H9 (cell line): ENCODE data around the gene SLC16A7. TPM values are rescaled to one million over a fixed set of nuclear protein-coding genes. Genes with fewer than 3 reads are reported as not detected.

Source experiments
- DNase-seq: peaks from one replicate; pipeline ENCODE4 v3.0.0-alpha.2; 2017
- H2AFZ ChIP-seq: one replicate; pipeline ENCODE4 v1.6.1; 2013; ENCODE audit warnings: mild to moderate bottlenecking, low read length, control low read depth, moderate library complexity
- H2AK5ac ChIP-seq: 2 replicates; pipeline ENCODE4 v1.6.1; 2013; ENCODE audit warnings: low read length, control low read depth, mixed read lengths; ENCODE audit not compliant: insufficient read length
- H2BK120ac ChIP-seq: one replicate; pipeline ENCODE4 v1.6.1; 2013; ENCODE audit warnings: low read depth, mild to moderate bottlenecking, low read length, control low read depth, inconsistent platforms; ENCODE audit not compliant: poor library complexity, severe bottlenecking
- H2BK12ac ChIP-seq: 2 replicates; pipeline ENCODE4 v1.6.1; 2013; ENCODE audit warnings: low read length, control low read depth, mixed read lengths, low read depth; ENCODE audit not compliant: insufficient read length
- H2BK15ac ChIP-seq: 2 replicates; pipeline ENCODE4 v1.6.1; 2013; ENCODE audit warnings: low read depth, low read length, control low read depth
- H2BK20ac ChIP-seq: one replicate; pipeline ENCODE4 v1.6.1; 2013; ENCODE audit warnings: low read depth, mild to moderate bottlenecking, low read length, control low read depth, inconsistent platforms; ENCODE audit not compliant: poor library complexity, severe bottlenecking
- H2BK5ac ChIP-seq: 2 replicates; pipeline ENCODE4 v1.6.1; 2013; ENCODE audit warnings: low read length, control low read depth, mixed read lengths; ENCODE audit not compliant: insufficient read length
- H3K14ac ChIP-seq: 2 replicates; pipeline ENCODE4 v1.6.1; 2013; ENCODE audit warnings: low read length, control low read depth; ENCODE audit not compliant: insufficient read depth
- H3K18ac ChIP-seq: 2 replicates; pipeline ENCODE4 v1.6.1; 2013; ENCODE audit warnings: low read depth, mild to moderate bottlenecking, mixed read lengths, low read length, control low read depth; ENCODE audit not compliant: insufficient read length
- H3K23ac ChIP-seq: 2 replicates; pipeline ENCODE4 v1.6.1; 2013; ENCODE audit warnings: low read length, control low read depth, mixed read lengths, low read depth; ENCODE audit not compliant: insufficient read length
- H3K23me2 ChIP-seq: 2 replicates; pipeline ENCODE4 v1.6.1; 2013; ENCODE audit warnings: low read depth, mild to moderate bottlenecking, mixed read lengths, low read length, control low read depth; ENCODE audit not compliant: insufficient read length, poor library complexity, severe bottlenecking
- H3K27ac ChIP-seq: 2 replicates; pipeline ENCODE4 v1.5.1; 2013; ENCODE audit warnings: low read length, control low read depth, mixed read lengths, low read depth; ENCODE audit not compliant: insufficient read length
- H3K27me3 ChIP-seq: 2 replicates; pipeline ENCODE4 v1.6.1; 2013; ENCODE audit warnings: low read length, control low read depth, inconsistent platforms; ENCODE audit not compliant: insufficient read depth
- H3K4ac ChIP-seq: 2 replicates; pipeline ENCODE4 v1.6.1; 2013; ENCODE audit warnings: low read depth, mild to moderate bottlenecking, control low read depth, inconsistent platforms, low read length, moderate library complexity
- H3K4me1 ChIP-seq: 2 replicates; pipeline ENCODE4 v1.6.1; 2013; ENCODE audit warnings: low read length, control low read depth, inconsistent platforms; ENCODE audit not compliant: insufficient read depth
- H3K4me2 ChIP-seq: 2 replicates; pipeline ENCODE4 v1.6.1; 2013; ENCODE audit warnings: low read length, control low read depth, mixed read lengths; ENCODE audit not compliant: insufficient read length, insufficient read depth
- H3K56ac ChIP-seq: 2 replicates; pipeline ENCODE4 v1.6.1; 2013; ENCODE audit warnings: low read depth, mild to moderate bottlenecking, mixed read lengths, low read length, control low read depth; ENCODE audit not compliant: insufficient read length
- H3K79me1 ChIP-seq: 2 replicates; pipeline ENCODE4 v1.6.1; 2013; ENCODE audit warnings: low read depth, mild to moderate bottlenecking, moderate library complexity, low read length, control low read depth, inconsistent platforms; ENCODE audit not compliant: insufficient read depth, poor library complexity, severe bottlenecking
- H3K79me2 ChIP-seq: 2 replicates; pipeline ENCODE4 v1.6.1; 2013; ENCODE audit warnings: low read length, control low read depth, inconsistent platforms; ENCODE audit not compliant: insufficient read depth
- H3K9ac ChIP-seq: 2 replicates; pipeline ENCODE4 v1.6.1; 2013; ENCODE audit warnings: low read length, control low read depth, mixed read lengths; ENCODE audit not compliant: insufficient read length; ENCODE audit errors: extremely low read depth
- H3K9me3 ChIP-seq: one replicate; pipeline ENCODE4 v1.6.1; 2013; ENCODE audit warnings: low read depth, low read length, inconsistent platforms; ENCODE audit not compliant: control insufficient read depth
- H3T11ph ChIP-seq: one replicate; pipeline ENCODE4 v1.6.1; 2013; ENCODE audit warnings: mild to moderate bottlenecking, low read length, control low read depth, inconsistent platforms
- H4K20me1 ChIP-seq: one replicate; pipeline ENCODE4 v1.6.1; 2013; ENCODE audit not compliant: control insufficient read depth, insufficient read length, insufficient read depth
- H4K5ac ChIP-seq: 2 replicates; pipeline ENCODE4 v1.6.1; 2013; ENCODE audit warnings: low read depth, mild to moderate bottlenecking, mixed read lengths, low read length, control low read depth; ENCODE audit not compliant: insufficient read length
- H4K8ac ChIP-seq: replicated peaks from 2 replicates; pipeline ENCODE4 v1.6.1; 2013; ENCODE audit warnings: low read length, control low read depth, mixed read lengths, low read depth; ENCODE audit not compliant: insufficient read length
- H4K91ac ChIP-seq: 2 replicates; pipeline ENCODE4 v1.6.1; 2013; ENCODE audit warnings: low read depth, mild to moderate bottlenecking, moderate library complexity, mixed read lengths, low read length, control low read depth; ENCODE audit not compliant: insufficient read length
- H3K27ac Mint-ChIP-seq, 3 experiments: 2 replicates in 2 of 3; 3 replicates in 1 of 3; pipeline ENCODE4 v1.8.0; 2020 to 2021; ENCODE audit warnings: mixed read lengths in 3 of 3, mild to moderate bottlenecking in 1 of 3, moderate library complexity in 1 of 3
- H3K27me3 Mint-ChIP-seq: 2 replicates; pipeline ENCODE4 v1.8.0; 2021; ENCODE audit warnings: low read depth, mild to moderate bottlenecking, moderate library complexity, mixed read lengths
- H3K36me3 Mint-ChIP-seq, 3 experiments: 2 replicates in 2 of 3; 3 replicates in 1 of 3; pipeline ENCODE4 v1.8.0; 2020 to 2021; ENCODE audit warnings: low read depth in 3 of 3, mixed read lengths in 3 of 3; ENCODE audit not compliant: insufficient read depth in 1 of 3
- H3K4me1 Mint-ChIP-seq, 2 experiments: 2 replicates each; pipeline ENCODE4 v1.8.0; 2020; ENCODE audit warnings: mixed read lengths in 2 of 2
- H3K4me3 Mint-ChIP-seq, 2 experiments: 2 replicates in 1 of 2; 3 replicates in 1 of 2; pipeline ENCODE4 v1.8.0; 2020 to 2021; ENCODE audit warnings: mild to moderate bottlenecking in 2 of 2, mixed read lengths in 2 of 2, moderate library complexity in 1 of 2
- H3K9me3 Mint-ChIP-seq, 2 experiments: 2 replicates in 1 of 2; 3 replicates in 1 of 2; pipeline ENCODE4 v1.8.0; 2020; ENCODE audit warnings: mild to moderate bottlenecking in 2 of 2, mixed read lengths in 2 of 2, moderate library complexity in 1 of 2
- WGBS: extraction: QIAGEN DNeasy Blood & Tissue Kit; methylation state at CpG from one replicate; pipeline ENCODE4 v1.1.7; 2013; ENCODE audit warnings: missing lambda C conversion rate, low lambda C conversion rate, mixed read lengths; ENCODE audit not compliant: insufficient read length; ENCODE audit errors: extremely low coverage; 5-methylcytosine and 5-hydroxymethylcytosine counted together
- total RNA-seq: library from RNA; stranded (reverse); gene quantifications from 2 replicates; pipeline ENCODE4 v1.2.1, GENCODE V29; 2021
- TF ChIP-seq, protein P1 (sequence below): fragments of 200-600 bp; sonication (generic); conservative IDR thresholded peaks from 3 replicates; pipeline ENCODE4 v1.8.0; 2021; ENCODE audit warnings: antibody characterized with exemption, mild to moderate bottlenecking

SLC16A7 gene
- total RNA-seq, 1 experiment from 2014 or later = 2.2 TPM

DNA sequence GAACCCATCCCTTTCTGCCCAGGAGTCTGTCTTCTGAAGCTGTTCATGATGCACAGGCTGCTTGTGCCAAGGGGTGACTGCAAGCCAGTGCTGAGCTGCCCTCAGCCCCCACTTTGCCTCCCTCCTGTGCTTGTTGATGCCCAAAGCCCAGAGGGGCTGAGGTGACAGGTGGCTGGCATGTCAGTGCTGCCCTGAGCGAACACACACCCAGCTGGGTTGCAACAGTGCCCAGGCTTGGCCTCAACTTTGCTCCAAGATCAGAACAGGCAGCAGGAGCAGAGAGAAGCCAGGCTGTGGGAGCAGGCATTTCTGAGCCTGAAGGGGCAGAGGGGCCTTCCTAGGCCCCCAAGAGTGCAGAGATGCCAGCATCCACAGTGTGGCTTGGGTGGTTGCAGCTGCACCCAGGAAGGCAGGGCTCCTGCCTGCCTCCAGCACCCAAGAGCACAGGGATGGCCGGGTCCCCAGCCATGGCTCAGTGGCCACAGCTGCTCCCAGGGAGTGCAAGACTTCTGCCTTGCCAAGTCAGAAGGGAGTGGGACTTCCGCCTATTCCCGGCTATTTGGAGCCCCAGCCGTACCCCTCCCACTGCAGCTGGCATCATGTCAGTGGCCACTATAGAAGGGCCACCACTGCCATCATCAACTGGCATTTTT, 83.1 kb downstream of the SLC16A7 start:
- Mint-ChIP-seq H3K27ac (no peak overlapping the region), H3K36me3 (no peaks in the 10 kb centered on the region), H3K27me3 (no peaks in the 10 kb centered on the region), H3K9me3 (no peaks in the 10 kb centered on the region; a peak in 1 of 5 replicates), H3K4me3 (no peak overlapping the region), H3K4me1 (no peaks in the 10 kb centered on the region)
- H3K23ac ChIP-seq = no peak overlapping the region
- no peak overlapping the region for H2BK5ac ChIP-seq
- no peak overlapping the region for H3K56ac ChIP-seq
- H3K14ac ChIP-seq = no peak overlapping the region; the same call in 1 of the 2 replicates
- no peaks in the 10 kb centered on the region for H3K4me1 ChIP-seq
- no peak overlapping the region for H2AK5ac ChIP-seq
- no peak overlapping the region for H2BK120ac ChIP-seq
- no peak overlapping the region for H2BK20ac ChIP-seq
- H3K9me3 ChIP-seq = no peaks in the 10 kb centered on the region
- H2BK15ac ChIP-seq = no peak overlapping the region
- H3T11ph ChIP-seq = no peak overlapping the region
- no peaks in the 10 kb centered on the region for H3K23me2 ChIP-seq
- H2BK12ac ChIP-seq = no peak overlapping the region
- H3K4ac ChIP-seq = no peak overlapping the region
- H4K8ac ChIP-seq = no peak overlapping the region
- no peak overlapping the region for H4K91ac ChIP-seq
- H3K4me2 ChIP-seq = no peak overlapping the region
- H3K18ac ChIP-seq = no peak overlapping the region
- no peak overlapping the region for H4K5ac ChIP-seq
- H3K79me2 ChIP-seq = no peaks in the 10 kb centered on the region
- H3K9ac ChIP-seq = no peak overlapping the region
- H3K79me1 ChIP-seq = no peaks in the 10 kb centered on the region
- WGBS = no CpG with 5 or more reads among the region's 5 CpGs
- H2AFZ ChIP-seq = no peak overlapping the region
- DNase-seq = no peak
- no peaks in the 10 kb centered on the region for H4K20me1 ChIP-seq
- no peak overlapping the region for H3K27ac ChIP-seq
- H3K27me3 ChIP-seq = no peaks in the 10 kb centered on the region
- TF ChIP-seq, protein P1, sequence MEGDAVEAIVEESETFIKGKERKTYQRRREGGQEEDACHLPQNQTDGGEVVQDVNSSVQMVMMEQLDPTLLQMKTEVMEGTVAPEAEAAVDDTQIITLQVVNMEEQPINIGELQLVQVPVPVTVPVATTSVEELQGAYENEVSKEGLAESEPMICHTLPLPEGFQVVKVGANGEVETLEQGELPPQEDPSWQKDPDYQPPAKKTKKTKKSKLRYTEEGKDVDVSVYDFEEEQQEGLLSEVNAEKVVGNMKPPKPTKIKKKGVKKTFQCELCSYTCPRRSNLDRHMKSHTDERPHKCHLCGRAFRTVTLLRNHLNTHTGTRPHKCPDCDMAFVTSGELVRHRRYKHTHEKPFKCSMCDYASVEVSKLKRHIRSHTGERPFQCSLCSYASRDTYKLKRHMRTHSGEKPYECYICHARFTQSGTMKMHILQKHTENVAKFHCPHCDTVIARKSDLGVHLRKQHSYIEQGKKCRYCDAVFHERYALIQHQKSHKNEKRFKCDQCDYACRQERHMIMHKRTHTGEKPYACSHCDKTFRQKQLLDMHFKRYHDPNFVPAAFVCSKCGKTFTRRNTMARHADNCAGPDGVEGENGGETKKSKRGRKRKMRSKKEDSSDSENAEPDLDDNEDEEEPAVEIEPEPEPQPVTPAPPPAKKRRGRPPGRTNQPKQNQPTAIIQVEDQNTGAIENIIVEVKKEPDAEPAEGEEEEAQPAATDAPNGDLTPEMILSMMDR = no peak
